HepG2 (cell line): ENCODE measurements around the gene UGCG. TPM values are rescaled to one million over a fixed set of nuclear protein-coding genes. Genes with fewer than 3 reads are reported as not detected.

Experiments
- ATAC-seq: fragments of 200-7000 bp; cut with Tn5 transposase; 3 replicates; pipeline ENCODE4 v1.9.1; 2020; ENCODE audit warnings: mild to moderate bottlenecking, moderate library complexity
- BruUV-seq: library from RNA; stranded (reverse); fragments of 400-500 nt; replicated peaks from 2 replicates; lab custom pipeline; 2021; lab: Mats Ljungman, UMichigan
- CTCF ChIA-PET: fragments of 300-600 bp; formaldehyde crosslinking; extraction: SDS; loops from one replicate; lab custom pipeline; 2021; ENCODE audit warnings: low total read pairs, inconsistent platforms, low intra/inter-chr PET ratio; lab: Yijun Ruan, JAX
- POLR2A ChIA-PET: fragments of 350-600 bp; sonication (Branson Sonifier 250); formaldehyde crosslinking; loops from one replicate; lab custom pipeline; 2020; ENCODE audit warnings: antibody characterized with exemption, inconsistent platforms; lab: Yijun Ruan, JAX
- DNase-seq: peaks from one replicate; pipeline ENCODE4 v3.0.0-alpha.2; 2015; ENCODE audit warnings: low spot score
- FAIRE-seq: peaks from 3 replicates; lab custom pipeline; 2011; peaks lifted over from hg19 to GRCh38; lab: Jason Lieb, UNC
- H2AFZ ChIP-seq: one replicate; pipeline ENCODE4 v1.6.1; 2011; ENCODE audit warnings: low read length, inconsistent platforms
- H3K27ac ChIP-seq: fragments of 300-600 bp; 3 replicates; pipeline ENCODE4 v1.8.0; 2011; ENCODE audit warnings: mixed run types, mild to moderate bottlenecking, mixed read lengths, low read length, inconsistent platforms; ENCODE audit not compliant: insufficient read depth; ENCODE audit errors: extremely low read length
- H3K27me3 ChIP-seq, 2 experiments: fragments of 200-600 bp in 1 of 2; 2 replicates in 1 of 2; 3 replicates in 1 of 2; pipeline versions ENCODE4 v1.6.0 to v1.8.0; 2011; ENCODE audit warnings: low read length in 2 of 2, mild to moderate bottlenecking in 2 of 2, moderate library complexity in 2 of 2, inconsistent platforms in 1 of 2; ENCODE audit not compliant: insufficient read depth in 2 of 2, control insufficient read depth in 1 of 2
- H3K36me3 ChIP-seq, 2 experiments: fragments of 200-600 bp in 1 of 2; replicated peaks in 1 of 2; 2 replicates in 1 of 2; 3 replicates in 1 of 2; pipeline versions ENCODE4 v1.5.1 to v1.8.0; 2011; ENCODE audit warnings: low read length in 2 of 2, inconsistent platforms in 1 of 2; ENCODE audit not compliant: insufficient read depth in 2 of 2, control insufficient read depth in 1 of 2
- H3K4me1 ChIP-seq: 2 replicates; pipeline ENCODE4 v1.5.1; 2012; ENCODE audit warnings: low read length, inconsistent platforms; ENCODE audit not compliant: insufficient read depth
- H3K4me2 ChIP-seq: 2 replicates; pipeline ENCODE4 v1.6.0; 2011; ENCODE audit warnings: low read depth, low read length, inconsistent platforms
- H3K4me3 ChIP-seq, 3 experiments: fragments of 200-600 bp in 1 of 3; sonication (generic), shearing (Covaris generic) in 1 of 3; replicated peaks in 1 of 3; 2 replicates each; pipeline ENCODE4 v1.5.1; 2011 to 2016; ENCODE audit warnings: low read length in 3 of 3, inconsistent platforms in 2 of 3, low read depth in 2 of 3, mild to moderate bottlenecking in 2 of 3, control low read depth in 1 of 3, mixed read lengths in 1 of 3; ENCODE audit not compliant: insufficient read depth in 1 of 3
- H3K79me2 ChIP-seq: one replicate; pipeline ENCODE4 v1.6.1; 2011; ENCODE audit warnings: low read length, inconsistent platforms; ENCODE audit not compliant: insufficient read depth
- H3K9ac ChIP-seq: 2 replicates; pipeline ENCODE4 v1.6.0; 2011; ENCODE audit warnings: mild to moderate bottlenecking, low read depth, low read length, inconsistent platforms; ENCODE audit not compliant: insufficient read depth
- H3K9me3 ChIP-seq: 2 replicates; pipeline ENCODE4 v1.5.1; 2012; ENCODE audit warnings: mild to moderate bottlenecking, low read length
- H4K20me1 ChIP-seq: 2 replicates; pipeline ENCODE4 v1.6.0; 2011; ENCODE audit warnings: inconsistent platforms, mild to moderate bottlenecking, low read length, moderate library complexity; ENCODE audit not compliant: insufficient read depth
- ESRRA ChIP-seq: sonication (generic); formaldehyde crosslinking; IDR thresholded peaks from 2 replicates; pipeline ENCODE4 v1.5.1; 2020; ENCODE audit warnings: mild to moderate bottlenecking, low read depth, missing genetic modification reagents
- HNRNPH1 ChIP-seq: fragments of 200-400 bp; formaldehyde crosslinking; optimal IDR thresholded peaks from 2 replicates; pipeline ENCODE3; 2017; ENCODE audit warnings: mild to moderate bottlenecking, low read depth, low read length
- LBX2 ChIP-seq: sonication (generic); formaldehyde crosslinking; IDR thresholded peaks from 2 replicates; pipeline ENCODE4 v1.5.0; 2020; ENCODE audit warnings: missing genetic modification reagents, mild to moderate bottlenecking, borderline replicate concordance
- MATR3 ChIP-seq: sonication (generic); formaldehyde crosslinking; IDR thresholded peaks from 2 replicates; pipeline ENCODE4 v1.4.0; 2020; ENCODE audit warnings: missing genetic modification reagents
- NRL ChIP-seq: sonication (generic); formaldehyde crosslinking; IDR thresholded peaks from 2 replicates; pipeline ENCODE4 v1.5.0; 2020; ENCODE audit warnings: missing genetic modification reagents, mild to moderate bottlenecking, moderate library complexity, borderline replicate concordance
- PRPF4 ChIP-seq: fragments of 200-400 bp; formaldehyde crosslinking; IDR thresholded peaks from 2 replicates; pipeline ENCODE4 v1.6.1; 2016; ENCODE audit warnings: low read length, low read depth; ENCODE audit not compliant: poor library complexity, severe bottlenecking
- SNRNP70 ChIP-seq: fragments of 200-400 bp; formaldehyde crosslinking; IDR thresholded peaks from 2 replicates; pipeline ENCODE4 v1.6.1; 2017; ENCODE audit warnings: mild to moderate bottlenecking, low read depth, low read length, moderate library complexity
- TCF12 ChIP-seq, 2 experiments: fragments of 450-650 bp in 1 of 2; sonication (generic) in 1 of 2; formaldehyde crosslinking in 1 of 2; IDR thresholded peaks; 2 replicates each; pipeline versions ENCODE4 v1.6.1 to v1.8.0; 2017 to 2022; ENCODE audit warnings: antibody characterized with exemption in 1 of 2, mild to moderate bottlenecking in 1 of 2, missing genetic modification reagents in 1 of 2, moderate library complexity in 1 of 2
- YEATS4 ChIP-seq: sonication (generic); formaldehyde crosslinking; IDR thresholded peaks from 2 replicates; pipeline ENCODE4 v1.4.0; 2020; ENCODE audit warnings: missing genetic modification reagents, borderline replicate concordance
- ZNF572 ChIP-seq: sonication (generic); formaldehyde crosslinking; IDR thresholded peaks from 2 replicates; pipeline ENCODE4 v1.5.1; 2020; ENCODE audit warnings: mild to moderate bottlenecking, missing genetic modification reagents
- ZNF746 ChIP-seq: sonication (generic); formaldehyde crosslinking; IDR thresholded peaks from 2 replicates; pipeline ENCODE4 v1.8.0; 2022; ENCODE audit warnings: mild to moderate bottlenecking, missing genetic modification reagents
- WGBS: methylation state at CpG from one replicate; pipeline ENCODE4 v1.1.6; 2017; ENCODE audit warnings: low lambda C conversion rate; 5-methylcytosine and 5-hydroxymethylcytosine counted together
- in situ Hi-C: cut with HindIII; loops from 2 replicates; pipeline ENCODE4 v1.10.0; 2017; ENCODE audit warnings: low pct_unique_long_range_greater_than_20kb; ENCODE audit not compliant: extremely low pct_ligation_motif_present
- intact Hi-C: fragments of 100-400 bp; cut with micrococcal nuclease; formaldehyde crosslinking; loops from one replicate; pipeline ENCODE4 v1.10.0; 2022; ENCODE audit not compliant: unreplicated experiment
- polyA plus RNA-seq, 8 experiments: library from polyadenylated mRNA; depleted of rRNA in 3 of 8; stranded (reverse) in 7 of 8; unstranded in 1 of 8; fragments of >200 nt; fragmentation: Illumina TruSeq in 4 of 8; extraction: Trizol in 4 of 8; gene quantifications; 2 replicates each; pipeline versions ENCODE4 v1.2.1 to v1.2.3, GENCODE V29; 2011 to 2016; ENCODE audit warnings: low read depth in 4 of 8, missing spikeins in 1 of 8, mixed read lengths in 1 of 8; ENCODE audit not compliant: insufficient read depth in 1 of 8
- total RNA-seq, 5 experiments: library from RNA; depleted of rRNA; stranded (reverse); fragments of >200 nt; fragmentation: Illumina TruSeq; extraction: Trizol; gene quantifications; 2 replicates each; pipeline ENCODE4 v1.2.3, GENCODE V29; 2016; ENCODE audit warnings: low read depth in 1 of 5
- TF ChIP-seq, protein P1 (sequence below): sonication (generic); formaldehyde crosslinking; IDR thresholded peaks from 2 replicates; pipeline ENCODE4 v1.8.0; 2023; ENCODE audit warnings: mild to moderate bottlenecking, missing genetic modification reagents
- TF ChIP-seq, protein P2 (sequence below): sonication (generic); formaldehyde crosslinking; IDR thresholded peaks from 2 replicates; pipeline ENCODE4 v1.4.0; 2020; ENCODE audit warnings: missing genetic modification reagents, borderline replicate concordance
- TF ChIP-seq, protein P3 (sequence below): sonication (generic); formaldehyde crosslinking; IDR thresholded peaks from 2 replicates; pipeline ENCODE4 v1.4.0; 2020; ENCODE audit warnings: mild to moderate bottlenecking, missing genetic modification reagents
- TF ChIP-seq, protein P4 (sequence below): sonication (generic); formaldehyde crosslinking; IDR thresholded peaks from 2 replicates; pipeline ENCODE4 v1.8.1; 2023; ENCODE audit warnings: missing genetic modification reagents, mild to moderate bottlenecking, borderline replicate concordance

UGCG gene
- total and polyA plus RNA-seq, 2 of the 13 experiments (the other 11 are each of a cell fraction or from before 2014, with no cell fraction given) = 10.5 to 13.9 TPM

GRCh38 chr9:111952559-111952958 is 55.9 kb downstream of the UGCG start:
- Histone ChIP-seq H3K27ac (no peak overlapping the region), H3K79me2 (no peaks in the 10 kb centered on the region), H3K4me2 (no peak overlapping the region), H2AFZ (no peak overlapping the region), H3K27me3 (no peaks in the 10 kb centered on the region), H3K36me3 (no peaks in the 10 kb centered on the region), H3K4me1 (no peaks in the 10 kb centered on the region), H4K20me1 (no peaks in the 10 kb centered on the region), H3K9me3 (no peaks in the 10 kb centered on the region), H3K4me3 (no peak overlapping the region), H3K9ac (no peak overlapping the region)
- in situ Hi-C loops (no loop called here), intact Hi-C loops (no loop called here)
- ChIA-PET POLR2A (no interaction called here), CTCF (no interaction called here)
- FAIRE-seq (no peak), DNase-seq (no peak), ATAC-seq (no peak)
- BruUV-seq = no TSS peak
- TF ChIP-seq, protein P1, sequence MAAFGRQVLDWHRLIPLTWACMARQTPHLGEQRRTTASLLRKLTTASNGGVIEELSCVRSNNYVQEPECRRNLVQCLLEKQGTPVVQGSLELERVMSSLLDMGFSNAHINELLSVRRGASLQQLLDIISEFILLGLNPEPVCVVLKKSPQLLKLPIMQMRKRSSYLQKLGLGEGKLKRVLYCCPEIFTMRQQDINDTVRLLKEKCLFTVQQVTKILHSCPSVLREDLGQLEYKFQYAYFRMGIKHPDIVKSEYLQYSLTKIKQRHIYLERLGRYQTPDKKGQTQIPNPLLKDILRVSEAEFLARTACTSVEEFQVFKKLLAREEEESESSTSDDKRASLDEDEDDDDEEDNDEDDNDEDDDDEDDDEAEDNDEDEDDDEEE = no peak
- TF ChIP-seq, protein P2, sequence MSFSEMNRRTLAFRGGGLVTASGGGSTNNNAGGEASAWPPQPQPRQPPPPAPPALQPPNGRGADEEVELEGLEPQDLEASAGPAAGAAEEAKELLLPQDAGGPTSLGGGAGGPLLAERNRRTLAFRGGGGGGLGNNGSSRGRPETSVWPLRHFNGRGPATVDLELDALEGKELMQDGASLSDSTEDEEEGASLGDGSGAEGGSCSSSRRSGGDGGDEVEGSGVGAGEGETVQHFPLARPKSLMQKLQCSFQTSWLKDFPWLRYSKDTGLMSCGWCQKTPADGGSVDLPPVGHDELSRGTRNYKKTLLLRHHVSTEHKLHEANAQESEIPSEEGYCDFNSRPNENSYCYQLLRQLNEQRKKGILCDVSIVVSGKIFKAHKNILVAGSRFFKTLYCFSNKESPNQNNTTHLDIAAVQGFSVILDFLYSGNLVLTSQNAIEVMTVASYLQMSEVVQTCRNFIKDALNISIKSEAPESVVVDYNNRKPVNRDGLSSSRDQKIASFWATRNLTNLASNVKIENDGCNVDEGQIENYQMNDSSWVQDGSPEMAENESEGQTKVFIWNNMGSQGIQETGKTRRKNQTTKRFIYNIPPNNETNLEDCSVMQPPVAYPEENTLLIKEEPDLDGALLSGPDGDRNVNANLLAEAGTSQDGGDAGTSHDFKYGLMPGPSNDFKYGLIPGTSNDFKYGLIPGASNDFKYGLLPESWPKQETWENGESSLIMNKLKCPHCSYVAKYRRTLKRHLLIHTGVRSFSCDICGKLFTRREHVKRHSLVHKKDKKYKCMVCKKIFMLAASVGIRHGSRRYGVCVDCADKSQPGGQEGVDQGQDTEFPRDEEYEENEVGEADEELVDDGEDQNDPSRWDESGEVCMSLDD (CRISPR knock-in tag) = no peak
- TF ChIP-seq, protein P3, sequence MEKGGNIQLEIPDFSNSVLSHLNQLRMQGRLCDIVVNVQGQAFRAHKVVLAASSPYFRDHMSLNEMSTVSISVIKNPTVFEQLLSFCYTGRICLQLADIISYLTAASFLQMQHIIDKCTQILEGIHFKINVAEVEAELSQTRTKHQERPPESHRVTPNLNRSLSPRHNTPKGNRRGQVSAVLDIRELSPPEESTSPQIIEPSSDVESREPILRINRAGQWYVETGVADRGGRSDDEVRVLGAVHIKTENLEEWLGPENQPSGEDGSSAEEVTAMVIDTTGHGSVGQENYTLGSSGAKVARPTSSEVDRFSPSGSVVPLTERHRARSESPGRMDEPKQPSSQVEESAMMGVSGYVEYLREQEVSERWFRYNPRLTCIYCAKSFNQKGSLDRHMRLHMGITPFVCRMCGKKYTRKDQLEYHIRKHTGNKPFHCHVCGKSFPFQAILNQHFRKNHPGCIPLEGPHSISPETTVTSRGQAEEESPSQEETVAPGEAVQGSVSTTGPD (CRISPR knock-in tag) = no peak
- TF ChIP-seq LBX2 (CRISPR knock-in tag) (no peak), PRPF4 (no peak), ESRRA (CRISPR knock-in tag) (no peak), ZNF746 (no peak), NRL (CRISPR knock-in tag) (no peak), TCF12 (IDR thresholded peaks at IDR 0.05) (no peak), TCF12 (CRISPR knock-in tag; IDR thresholded peaks at IDR 0.05) (no peak), ZNF572 (no peak), MATR3 (CRISPR knock-in tag) (no peak), HNRNPH1 (no peak), SNRNP70 (no peak), YEATS4 (CRISPR knock-in tag) (no peak)
- TF ChIP-seq, protein P4, sequence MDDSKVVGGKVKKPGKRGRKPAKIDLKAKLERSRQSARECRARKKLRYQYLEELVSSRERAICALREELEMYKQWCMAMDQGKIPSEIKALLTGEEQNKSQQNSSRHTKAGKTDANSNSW (CRISPR knock-in tag) = no peak
- 0% methylated on average over 2 of the region's 3 CpGs for WGBS
